HG02759 (cell line): ENCODE results near the gene CKLF.
A peak's percentile ranks its signal among the peaks of the same experiment; 100 is the strongest.
"Not testable (repeated sequence)": the region's sequence is repeated elsewhere in the genome, so short reads cannot be mapped to it uniquely, and the experiment has no call there.

Source experiments
- ATAC-seq: cut with Tn5 transposase; IDR thresholded peaks from one replicate; pipeline ENCODE4 v1.9.1; 2021; ENCODE audit warnings: mild to moderate bottlenecking, moderate library complexity; ENCODE audit not compliant: unreplicated experiment

The CKLF gene

GRCh38 chr16:66592241-66592640 is 39.9 kb downstream of the CKLF start:
- ATAC-seq, result no peak

- ATAC-seq, result no peak
These were observed 40.4 kb downstream of the CKLF start for GRCh38 chr16:66592814-66593213.

DNA sequence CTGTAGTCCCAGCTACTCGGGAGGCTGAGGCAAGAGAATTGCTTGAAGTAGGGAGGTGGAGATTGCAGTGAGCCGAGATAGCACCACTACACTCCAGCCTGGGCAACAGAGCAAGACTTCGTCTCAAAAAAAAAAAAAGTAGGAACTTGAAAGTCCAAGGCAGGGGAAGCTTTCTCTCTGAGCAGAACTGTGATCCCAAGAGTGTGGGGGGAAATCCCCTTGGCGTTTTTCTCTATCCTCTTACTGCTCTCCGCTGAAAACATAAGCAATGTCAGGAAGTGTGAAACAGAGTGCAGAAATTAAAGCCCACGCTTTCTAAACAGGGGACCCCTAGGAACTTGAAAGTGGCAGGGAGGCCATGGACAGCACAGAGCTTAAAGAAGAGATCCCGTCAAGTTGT is 42.4 kb downstream of the CKLF start:
- ATAC-seq, result no peak

DNA sequence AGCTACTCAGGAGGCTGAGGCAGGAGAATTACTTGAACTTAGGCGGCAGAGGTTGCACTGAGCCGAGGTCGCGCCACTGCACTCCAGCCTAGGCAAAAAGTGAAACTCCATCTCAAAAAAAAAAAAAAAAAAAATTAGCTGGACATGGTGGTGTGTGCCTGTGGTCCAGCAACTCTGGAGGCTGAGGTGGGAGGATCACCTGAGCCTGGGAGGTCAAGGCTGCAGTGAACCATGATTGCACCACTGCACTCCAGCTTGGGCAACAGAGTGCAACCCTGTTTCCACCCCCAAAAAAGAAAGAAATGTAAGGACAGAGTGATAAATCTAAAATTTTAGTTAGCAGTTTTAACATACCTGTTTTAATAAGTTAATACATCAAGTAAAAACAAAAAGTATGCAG is 44.2 kb downstream of the CKLF start:
- not testable (repeated sequence) for ATAC-seq

DNA sequence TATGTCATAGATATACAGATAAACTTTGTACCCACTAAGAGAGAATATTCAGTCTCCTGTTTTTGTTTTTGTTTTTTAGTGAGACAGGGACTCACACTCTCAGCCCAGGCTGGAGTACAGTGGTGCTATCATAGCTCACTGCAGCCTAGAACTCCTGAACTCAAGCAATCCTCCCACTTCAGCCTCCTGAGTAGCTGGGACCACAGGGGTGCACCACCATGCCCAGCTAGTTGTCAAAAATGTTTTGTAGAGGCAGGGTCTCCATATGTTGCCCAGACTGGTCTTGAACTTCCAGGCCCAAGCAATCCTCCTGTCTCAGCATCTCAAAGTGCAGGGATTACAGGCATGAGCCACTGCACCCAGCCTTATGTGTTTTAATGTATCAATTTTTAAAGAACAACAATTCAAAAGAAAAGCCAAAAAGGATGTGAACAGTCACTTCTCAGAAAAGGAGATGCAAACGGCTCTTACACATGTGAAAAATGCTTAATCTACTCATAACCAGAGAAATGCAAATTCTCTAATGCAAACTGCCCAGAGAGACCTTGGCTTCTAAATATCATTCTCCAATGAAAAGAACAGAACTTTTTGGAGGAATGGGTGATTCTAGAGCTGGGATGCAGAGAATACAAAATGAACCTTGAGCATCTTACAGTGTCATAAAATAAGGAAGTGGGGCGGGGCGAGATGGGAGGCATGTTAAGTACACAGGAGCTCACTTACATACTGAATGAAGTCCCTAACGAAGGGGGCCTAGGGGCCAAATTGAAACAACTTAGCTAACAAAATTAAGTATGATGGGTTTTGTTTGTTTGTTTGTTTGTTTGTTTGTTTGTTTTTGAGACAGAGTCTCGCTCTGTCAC is 44.8 kb downstream of the CKLF start:
- no peak for ATAC-seq

DNA sequence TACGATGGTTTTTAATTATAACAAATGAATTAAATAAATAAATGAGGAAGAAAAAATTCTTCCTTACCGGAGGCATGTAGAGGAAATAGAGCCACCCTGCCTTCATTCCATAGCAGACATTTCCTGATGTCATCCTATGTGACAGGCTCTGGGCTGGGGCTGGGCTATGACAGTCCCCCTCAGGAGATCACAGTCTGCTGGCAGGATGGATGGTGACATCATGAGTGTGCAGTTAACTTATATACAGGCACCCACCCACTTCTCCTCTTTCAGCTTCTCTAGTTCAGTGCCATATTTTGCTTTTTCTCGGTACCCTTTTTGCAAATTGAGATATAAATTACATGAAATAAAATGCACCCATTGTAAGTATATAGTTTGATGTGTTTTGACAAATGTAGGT is 45.7 kb downstream of the CKLF start:
- ATAC-seq, result no peak

DNA sequence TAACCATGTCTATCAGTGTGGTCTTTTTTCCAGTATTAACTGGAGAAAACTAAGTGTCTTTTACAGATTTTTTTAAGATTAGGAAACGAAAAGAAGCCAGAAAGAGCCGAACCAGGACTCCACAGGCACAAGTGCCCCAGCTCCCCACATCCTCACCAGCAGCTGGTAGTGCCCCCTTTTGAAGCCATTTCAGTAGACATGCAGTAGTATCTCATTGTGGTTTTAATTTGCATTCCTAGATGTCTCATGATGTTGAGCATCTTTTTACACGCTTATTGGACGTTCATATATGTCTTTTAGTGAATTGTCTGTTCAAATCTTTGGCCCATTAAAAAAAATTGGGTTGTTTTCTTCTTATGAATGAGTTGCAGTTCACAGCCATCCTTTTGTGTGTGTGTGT is 47.4 kb downstream of the CKLF start:
- ATAC-seq, result no peak

GRCh38 chr16:66600477-66600876 is 48.1 kb downstream of the CKLF start:
- no peak for ATAC-seq

GRCh38 chr16:66601471-66601870 is 49.1 kb downstream of the CKLF start:
- ATAC-seq, result no peak

DNA sequence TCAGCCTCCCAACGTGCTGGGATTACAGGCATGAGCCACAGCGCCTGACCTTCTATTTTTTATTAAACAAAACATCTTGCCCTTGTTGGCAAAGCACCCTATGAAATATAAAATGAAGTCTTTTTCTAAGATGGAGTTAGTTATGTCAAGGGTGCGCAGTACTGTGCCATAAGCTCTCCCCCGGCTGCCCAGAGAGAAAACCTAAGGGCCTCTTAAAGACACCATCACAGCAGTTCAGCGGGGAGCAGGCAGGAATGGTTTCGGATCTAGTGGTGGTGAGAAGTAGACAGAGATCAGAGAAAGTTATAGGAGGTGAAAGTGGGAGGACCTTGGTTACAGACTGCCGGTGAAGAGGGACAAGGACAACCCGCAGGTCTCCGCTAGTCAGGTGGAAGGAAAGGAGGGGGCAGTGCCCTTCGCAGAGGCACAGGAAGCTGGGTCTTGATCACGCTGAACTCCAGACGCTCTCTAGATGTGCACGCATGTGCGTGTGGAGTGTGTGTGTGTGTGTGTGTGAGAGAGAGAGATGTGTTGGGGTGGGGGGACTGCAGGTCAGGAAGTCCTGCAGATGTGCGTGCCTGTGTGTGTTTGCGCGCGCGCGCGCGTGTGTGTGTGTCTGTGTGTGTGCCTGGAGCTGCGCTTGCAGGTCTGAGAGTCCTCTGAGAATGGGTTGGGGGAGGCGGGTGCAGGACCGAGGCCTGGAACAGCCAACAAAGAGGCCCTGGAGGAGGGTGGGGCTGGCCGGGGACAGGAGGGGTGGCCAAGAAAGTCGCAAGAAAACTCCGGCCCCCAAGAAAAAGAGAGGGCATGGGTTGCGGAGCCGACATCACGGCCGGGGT is 51.4 kb downstream of the CKLF start:
- ATAC-seq, result no peak

GRCh38 chr16:66604376-66605176 is 52.2 kb downstream of the CKLF start, which contains the start of gene CMTM3:
TSS of gene CMTM3 (plus strand) at chr16:66604704. CDS start at chr16:66604806, 102 bp downstream.
- ATAC-seq, result peak; percentile 67

- peak; percentile 4 for ATAC-seq
These were observed 53.0 kb downstream of the CKLF start for GRCh38 chr16:66605177-66605978.

- peak; percentile 59 for ATAC-seq
These were observed 53.8 kb downstream of the CKLF start for GRCh38 chr16:66605979-66606751.

DNA sequence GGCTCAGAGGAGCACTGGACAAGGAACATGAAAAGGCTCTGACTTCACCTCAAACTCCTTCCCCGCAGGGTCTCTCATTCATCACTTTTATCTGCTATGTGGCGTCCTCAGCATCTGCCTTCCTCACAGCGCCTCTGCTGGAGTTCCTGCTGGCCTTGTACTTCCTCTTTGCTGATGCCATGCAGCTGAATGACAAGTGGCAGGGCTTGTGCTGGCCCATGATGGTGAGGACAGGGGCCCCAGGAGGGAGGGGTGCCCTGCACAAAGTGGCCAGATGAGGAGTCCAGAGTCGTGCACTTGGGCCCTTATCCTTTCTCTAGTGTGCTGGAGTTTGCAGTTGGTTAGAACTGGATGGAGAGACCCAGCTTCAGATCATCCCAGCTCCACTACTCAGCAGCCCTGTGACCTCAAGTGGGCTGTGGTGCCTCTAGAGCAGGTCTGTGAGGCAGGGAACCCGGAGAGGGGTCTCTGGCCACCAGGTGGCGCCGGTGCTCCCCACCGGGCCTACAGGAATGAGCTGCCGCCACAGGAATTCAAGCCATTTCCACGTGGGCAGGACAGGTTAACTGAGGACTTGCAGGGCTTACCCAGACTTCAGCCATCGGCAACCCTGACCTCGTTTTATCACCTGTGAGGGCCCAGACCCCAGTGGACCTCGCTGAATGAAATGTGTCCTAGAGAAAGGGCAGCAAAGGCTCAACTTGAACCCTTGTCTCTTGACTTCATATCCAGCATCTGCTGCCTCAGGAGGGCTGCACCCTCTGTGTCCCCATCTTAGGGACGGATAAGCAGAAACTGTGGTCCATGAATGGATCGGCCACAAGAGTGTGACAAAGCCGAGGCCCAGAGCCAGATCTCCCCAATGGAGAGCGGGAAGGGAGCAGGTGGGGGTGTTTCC is 56.1 kb downstream of the CKLF start:
- peak; percentile 32 for ATAC-seq

GRCh38 chr16:66609139-66609510 is 56.7 kb downstream of the CKLF start:
- no peak for ATAC-seq

- ATAC-seq, result no peak
These were observed 57.9 kb downstream of the CKLF start for GRCh38 chr16:66610111-66610820.

- not testable (repeated sequence) for ATAC-seq
These were observed 59.5 kb downstream of the CKLF start for GRCh38 chr16:66611911-66612310.

DNA sequence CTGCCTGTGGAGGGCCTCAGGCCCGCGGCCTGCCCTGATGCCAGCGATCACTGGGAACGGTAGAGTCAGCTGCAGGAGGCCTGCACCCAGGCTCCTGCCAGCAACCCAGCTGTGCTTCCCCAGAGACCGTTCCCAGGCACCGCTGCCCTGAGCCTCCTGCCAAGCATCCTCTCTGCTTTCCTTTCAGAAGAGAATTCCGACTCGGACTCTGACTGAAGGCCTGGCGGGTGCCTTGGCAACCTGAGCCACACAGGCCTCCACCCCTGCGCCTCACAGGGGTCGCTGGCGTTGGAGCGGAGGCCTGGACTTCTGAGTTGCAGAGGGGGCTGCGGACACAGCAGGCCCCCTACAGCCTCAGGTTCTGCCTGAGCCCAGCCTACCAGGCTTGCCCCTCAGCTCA is 60.0 kb downstream of the CKLF start:
- no peak for ATAC-seq
